COLO829 (cell line): Measurements from ENCODE around the gene LDB2.

Experiments
- DNase-seq: peaks from one replicate; pipeline ENCODE4 v3.0.0; 2012; ENCODE audit warnings: low spot score

Gene LDB2

GRCh38 chr4:16802044-16802443 lies 96.4 kb downstream of the LDB2 start:
- DNase-seq: no peak

DNA sequence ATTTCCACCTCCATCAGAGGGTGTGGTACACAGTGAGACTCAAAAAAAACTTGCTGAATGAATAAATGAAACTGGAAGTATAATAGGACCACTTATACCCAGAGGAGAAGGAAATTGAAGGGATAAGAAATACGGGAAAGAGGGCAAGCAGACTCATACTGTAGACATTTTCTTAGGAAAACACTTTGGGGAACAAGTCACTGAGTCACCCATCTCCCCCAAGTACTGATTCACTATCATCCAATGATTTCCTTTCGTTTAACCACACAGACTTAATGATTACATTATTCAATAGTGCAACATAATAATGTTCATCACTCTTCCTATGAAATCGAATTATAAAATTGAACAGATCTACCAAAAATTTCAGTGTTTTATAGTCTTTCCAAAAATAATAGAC lies 97.1 kb downstream of the LDB2 start:
- no peak for DNase-seq

- peak; percentile 11 for DNase-seq
Observed at GRCh38 chr4:16794816-16795445, 103.5 kb downstream of the LDB2 start.

- no peak for DNase-seq
Observed at GRCh38 chr4:16791460-16791859, 107.0 kb downstream of the LDB2 start.

DNA sequence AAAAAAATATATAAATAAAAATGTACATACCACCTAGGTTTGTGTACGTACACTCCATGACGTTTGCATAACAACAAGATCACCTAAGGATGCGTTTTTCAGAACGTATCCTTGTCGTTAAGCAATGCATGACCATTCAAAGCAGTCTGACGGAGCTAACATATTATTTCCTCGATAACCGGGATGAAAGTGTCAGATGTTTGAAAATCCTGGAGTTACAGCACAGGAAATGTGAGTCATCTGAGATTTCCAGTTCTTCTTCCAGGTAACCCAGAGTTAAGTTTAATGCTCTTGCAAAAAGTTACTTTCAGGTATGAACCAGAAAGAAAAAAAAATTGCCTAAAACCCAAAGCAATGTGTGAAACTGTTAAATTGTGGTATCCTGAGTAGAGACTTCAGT lies 107.9 kb downstream of the LDB2 start:
- no peak for DNase-seq

DNA sequence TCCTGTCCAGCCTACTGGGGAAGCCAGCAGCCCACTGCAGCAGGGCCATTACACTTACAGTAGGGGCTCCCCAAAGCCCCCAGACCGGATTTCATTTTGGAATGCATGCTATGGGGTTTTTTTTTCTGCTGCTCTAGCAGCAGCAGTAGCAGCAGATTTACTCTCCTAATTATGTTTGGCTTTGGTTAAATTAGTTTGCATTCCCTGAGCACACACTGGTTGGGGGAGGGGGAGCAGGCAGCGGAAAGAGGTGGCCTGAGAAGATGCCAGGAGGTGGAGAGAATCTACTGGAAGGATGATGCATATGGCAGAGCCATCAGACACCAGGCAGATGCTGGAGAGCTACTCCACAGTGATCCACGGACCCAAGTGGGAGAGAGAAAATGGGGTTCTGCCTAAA lies 109.6 kb downstream of the LDB2 start:
- no peak for DNase-seq

DNA sequence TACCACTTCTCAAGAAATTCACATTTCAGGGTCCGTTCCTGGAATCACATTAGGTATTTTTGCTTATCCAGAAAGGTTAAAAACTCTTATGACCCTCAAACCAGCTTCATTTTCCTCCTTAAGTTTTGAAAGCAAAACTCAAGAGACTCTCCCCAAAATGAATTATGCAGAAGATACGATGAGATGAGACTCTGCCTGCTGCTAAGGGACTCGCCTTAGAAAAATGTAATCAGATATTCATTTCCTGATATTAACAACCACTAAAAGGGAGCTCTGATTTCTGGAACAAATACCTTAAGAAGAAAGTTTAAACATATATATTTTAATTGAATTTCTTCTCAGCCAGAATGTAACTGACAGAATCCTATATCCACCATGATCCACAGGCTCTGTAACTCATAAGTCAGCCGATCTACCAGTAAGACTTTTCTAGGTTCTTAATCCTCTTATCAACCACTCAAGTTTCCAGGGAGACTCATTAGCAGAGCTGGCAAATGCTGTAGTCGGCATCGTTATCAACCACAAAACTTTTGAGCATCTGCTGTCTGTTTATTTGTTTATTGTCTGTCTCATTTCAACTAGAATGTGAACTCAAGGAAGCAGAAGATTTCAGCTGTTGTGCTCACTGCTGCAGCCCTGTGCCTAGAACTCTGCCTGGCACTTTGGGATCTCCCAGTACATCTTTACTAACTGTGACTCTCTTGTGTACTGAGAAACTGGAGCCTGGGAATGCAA lies 112.5 kb downstream of the LDB2 start:
- DNase-seq: no peak

GRCh38 chr4:16783119-16783518 lies 115.3 kb downstream of the LDB2 start:
- DNase-seq: no peak

- no peak for DNase-seq
Observed at GRCh38 chr4:16779028-16779675, 119.3 kb downstream of the LDB2 start.

- DNase-seq: no peak
Observed at GRCh38 chr4:16777726-16778125, 120.7 kb downstream of the LDB2 start.

GRCh38 chr4:16775411-16776154 lies 122.9 kb downstream of the LDB2 start:
- no peak for DNase-seq

GRCh38 chr4:16772366-16772850 lies 126.0 kb downstream of the LDB2 start:
- DNase-seq: no peak

- DNase-seq: no peak
Observed at GRCh38 chr4:16770710-16771285, 127.6 kb downstream of the LDB2 start.

DNA sequence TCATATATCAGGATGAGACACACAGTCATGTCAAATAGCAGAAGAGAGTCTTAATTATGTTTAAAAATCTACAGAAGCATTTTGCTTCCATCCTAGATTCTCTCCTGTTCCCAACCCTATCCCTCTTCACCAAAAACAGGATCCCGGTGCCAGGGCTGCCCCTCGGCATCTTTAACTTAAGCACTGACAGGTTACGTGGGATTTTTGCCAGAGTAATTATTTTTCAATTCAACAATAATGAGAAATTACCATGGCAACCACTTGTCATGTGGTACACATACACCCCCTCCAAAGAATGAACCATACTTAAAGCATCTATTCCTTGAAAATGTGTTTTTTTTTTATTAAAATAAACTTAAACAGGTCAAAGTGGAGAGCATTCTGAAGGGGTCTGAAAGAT lies 130.6 kb downstream of the LDB2 start:
- no peak for DNase-seq

- DNase-seq: no peak
Observed at GRCh38 chr4:16767251-16767650, 131.2 kb downstream of the LDB2 start.

- DNase-seq: no peak
Observed at GRCh38 chr4:16765546-16765945, 132.9 kb downstream of the LDB2 start.

DNA sequence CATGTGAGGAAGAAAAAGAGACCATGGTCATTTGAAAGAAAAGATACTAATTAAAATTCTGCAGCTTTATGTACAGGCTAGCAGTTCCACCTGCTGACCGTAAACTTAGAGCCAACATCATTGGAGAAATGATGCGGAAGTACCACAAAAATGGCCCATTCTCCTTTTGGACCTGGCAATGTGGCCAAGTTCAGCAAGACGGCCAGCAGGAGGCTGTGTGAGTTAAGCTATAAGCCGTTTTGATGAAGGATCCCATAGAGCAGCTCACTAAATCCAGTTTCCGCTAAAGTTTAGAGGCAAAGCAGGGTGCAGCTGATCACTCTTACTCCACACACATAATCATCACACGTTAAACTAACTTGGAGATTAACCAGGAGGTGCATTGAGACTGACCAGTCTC lies 133.8 kb downstream of the LDB2 start:
- DNase-seq: no peak

DNA sequence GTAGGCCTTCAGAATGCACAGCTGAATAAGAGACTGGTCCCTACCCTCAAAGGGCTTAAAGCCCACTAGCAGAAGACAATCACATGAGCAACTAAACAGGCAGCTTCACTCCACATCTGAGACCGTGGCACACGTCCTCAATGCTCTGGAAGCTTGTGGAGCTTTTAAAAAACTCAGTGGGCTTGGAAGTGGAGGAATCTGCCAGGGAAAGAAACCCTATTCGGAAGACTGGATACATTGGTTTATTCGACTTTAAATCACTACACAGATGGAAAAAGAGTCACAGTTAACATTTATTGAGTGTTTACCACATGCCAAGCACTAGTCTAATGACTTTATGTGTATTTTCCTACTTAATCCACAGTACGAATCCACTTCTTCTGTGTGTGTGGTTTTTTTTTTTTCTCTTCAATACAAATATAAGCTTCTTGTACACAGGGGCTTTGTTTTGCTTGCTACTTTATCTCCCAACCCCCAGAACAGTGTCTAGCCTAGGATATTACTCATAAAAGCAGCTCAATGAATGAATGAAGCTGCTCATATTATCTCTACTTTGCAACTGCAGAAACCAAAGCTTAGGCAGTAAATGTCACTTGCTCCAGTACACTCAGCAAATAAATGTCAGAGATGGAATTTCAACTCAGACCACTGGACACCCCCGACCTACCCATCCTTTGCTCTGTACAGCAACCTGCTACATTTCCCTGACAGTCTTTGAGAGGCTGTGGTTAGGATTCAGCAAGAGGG lies 137.7 kb downstream of the LDB2 start:
- peak; percentile 8 for DNase-seq

DNA sequence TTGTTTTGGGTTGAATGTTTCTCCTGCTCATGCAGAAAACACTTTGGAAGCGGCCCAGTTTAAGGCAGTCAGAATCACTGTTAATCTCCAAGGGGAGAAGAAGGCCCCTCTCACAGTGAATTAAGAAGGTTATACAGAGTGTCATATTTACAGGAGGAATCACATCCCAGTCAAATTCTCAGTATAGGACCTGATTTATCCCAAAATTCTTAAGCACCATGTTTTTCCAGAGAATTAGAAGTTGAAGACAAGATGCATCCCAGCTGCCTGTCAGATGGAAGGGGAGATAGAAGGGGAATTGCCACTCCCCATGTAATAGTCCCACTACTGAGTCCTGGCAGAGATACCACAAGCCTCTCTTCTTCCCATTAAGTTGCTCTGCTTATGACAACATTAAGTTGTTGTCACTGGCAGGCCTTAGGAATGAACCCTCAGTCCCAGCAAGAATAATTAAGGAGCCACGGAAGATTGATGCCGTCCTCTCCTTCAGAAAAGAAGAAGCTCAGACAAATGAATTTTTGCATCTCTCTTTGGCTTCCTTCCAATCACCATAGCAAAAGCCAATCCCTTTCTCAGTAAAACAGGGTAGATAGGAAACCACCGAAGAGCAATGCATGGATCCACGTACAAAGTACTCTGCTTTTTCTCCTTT lies 138.4 kb downstream of the LDB2 start:
- DNase-seq: no peak

DNA sequence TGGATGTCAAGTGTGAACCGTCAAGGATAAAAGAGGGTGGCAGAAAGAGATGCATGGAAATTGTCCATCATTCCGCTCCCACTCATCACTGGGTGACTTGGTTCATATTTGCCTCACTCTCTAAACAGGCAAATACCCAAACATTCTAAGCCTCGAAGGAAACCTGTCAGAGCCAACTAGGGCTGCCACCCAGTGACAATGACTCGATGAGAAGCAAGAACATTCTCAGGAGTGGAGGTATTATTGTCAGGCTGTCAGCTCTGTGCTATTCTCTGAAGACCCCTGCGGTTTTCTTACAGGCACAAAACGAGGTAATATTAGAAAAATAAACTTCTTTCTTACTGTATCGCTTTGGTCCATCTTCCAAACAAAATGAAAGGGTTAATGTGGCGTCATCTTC lies 139.6 kb downstream of the LDB2 start:
- no peak for DNase-seq

- DNase-seq: no peak
Observed at GRCh38 chr4:16758255-16758654, 140.2 kb downstream of the LDB2 start.
